Right atrium auricular region (tissue), 2 donors: ENCODE results near the gene CCDC167. TPM values are rescaled to one million over a fixed set of nuclear protein-coding genes. Genes with fewer than 3 reads are reported as not detected.

Experiments
- DNase-seq: peaks from one replicate; pipeline ENCODE4 v3.0.0-alpha.2; 2019; ENCODE audit warnings: low spot score
- H3K27ac ChIP-seq, 2 donors: fragments of 200-600 bp; sonication (generic); 1 replicate in 1 of 2; 2 replicates in 1 of 2; pipeline ENCODE4 v1.5.1; 2016 to 2019
- H3K27me3 ChIP-seq, 2 donors: fragments of 200-600 bp; sonication (generic); one replicate each; pipeline versions ENCODE4 v1.5.1 to v1.6.0; 2017 to 2019
- H3K36me3 ChIP-seq: fragments of 200-600 bp; sonication (generic); one replicate; pipeline ENCODE4 v1.5.1; 2016
- H3K4me1 ChIP-seq, 2 donors: fragments of 200-600 bp; sonication (generic); one replicate each; pipeline versions ENCODE4 v1.5.1 to v1.6.0; 2017 to 2019
- H3K4me3 ChIP-seq, 2 donors: fragments of 200-600 bp; sonication (generic); 1 replicate in 1 of 2; 2 replicates in 1 of 2; pipeline ENCODE4 v1.5.1; 2017 to 2019; ENCODE audit warnings: mild to moderate bottlenecking in 1 of 2, moderate library complexity in 1 of 2
- H3K9me3 ChIP-seq, 2 donors: fragments of 200-600 bp; sonication (generic); one replicate each; pipeline ENCODE4 v1.5.1; 2019
- total RNA-seq, 2 donors: library from RNA; depleted of rRNA; stranded (reverse); fragments of >200 nt; gene quantifications; one replicate each; pipeline ENCODE4 v1.1.0, GENCODE V29; 2016
- TF ChIP-seq, protein P1 (sequence below), 2 donors: fragments of 200-600 bp; sonication (generic); IDR thresholded peaks; one replicate each; pipeline ENCODE4 v1.5.1; 2019; ENCODE audit warnings: antibody characterized with exemption in 2 of 2

CCDC167 gene
- total RNA-seq, 2 donors from 2014 or later, result 26.1 to 39.6 TPM

DNA sequence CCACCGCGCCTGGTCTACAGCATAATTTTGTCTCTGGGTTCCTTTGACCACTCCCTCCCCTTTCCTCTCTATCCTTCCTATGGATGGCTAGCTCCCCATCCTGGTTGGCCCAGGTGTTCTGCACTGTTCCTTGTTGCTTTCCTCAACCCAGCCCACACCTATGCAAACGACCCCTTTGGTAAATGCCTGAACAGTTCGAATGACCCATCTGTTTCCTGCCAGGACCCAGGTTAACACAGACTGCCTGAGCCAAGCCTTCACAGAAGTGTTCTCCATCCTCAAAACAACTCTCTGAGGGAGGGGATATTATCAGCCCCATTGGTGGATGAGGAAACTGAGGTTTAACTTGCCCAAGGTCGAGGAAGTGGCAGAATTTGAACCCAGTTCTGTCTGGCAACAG, 44.8 kb upstream of the CCDC167 start:
- Histone ChIP-seq H3K4me3 (no peak overlapping the region), H3K36me3 (no peaks in the 10 kb centered on the region), H3K9me3 (no peaks in the 10 kb centered on the region), H3K27ac (no peak overlapping the region), H3K4me1 (peaks cover 0 to 4% of the 10 kb centered on the region in 2 donors), H3K27me3 (no peaks in the 10 kb centered on the region)
- TF ChIP-seq, protein P1, sequence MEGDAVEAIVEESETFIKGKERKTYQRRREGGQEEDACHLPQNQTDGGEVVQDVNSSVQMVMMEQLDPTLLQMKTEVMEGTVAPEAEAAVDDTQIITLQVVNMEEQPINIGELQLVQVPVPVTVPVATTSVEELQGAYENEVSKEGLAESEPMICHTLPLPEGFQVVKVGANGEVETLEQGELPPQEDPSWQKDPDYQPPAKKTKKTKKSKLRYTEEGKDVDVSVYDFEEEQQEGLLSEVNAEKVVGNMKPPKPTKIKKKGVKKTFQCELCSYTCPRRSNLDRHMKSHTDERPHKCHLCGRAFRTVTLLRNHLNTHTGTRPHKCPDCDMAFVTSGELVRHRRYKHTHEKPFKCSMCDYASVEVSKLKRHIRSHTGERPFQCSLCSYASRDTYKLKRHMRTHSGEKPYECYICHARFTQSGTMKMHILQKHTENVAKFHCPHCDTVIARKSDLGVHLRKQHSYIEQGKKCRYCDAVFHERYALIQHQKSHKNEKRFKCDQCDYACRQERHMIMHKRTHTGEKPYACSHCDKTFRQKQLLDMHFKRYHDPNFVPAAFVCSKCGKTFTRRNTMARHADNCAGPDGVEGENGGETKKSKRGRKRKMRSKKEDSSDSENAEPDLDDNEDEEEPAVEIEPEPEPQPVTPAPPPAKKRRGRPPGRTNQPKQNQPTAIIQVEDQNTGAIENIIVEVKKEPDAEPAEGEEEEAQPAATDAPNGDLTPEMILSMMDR (IDR thresholded peaks at IDR 0.05), result no peak
- no peak for DNase-seq

DNA sequence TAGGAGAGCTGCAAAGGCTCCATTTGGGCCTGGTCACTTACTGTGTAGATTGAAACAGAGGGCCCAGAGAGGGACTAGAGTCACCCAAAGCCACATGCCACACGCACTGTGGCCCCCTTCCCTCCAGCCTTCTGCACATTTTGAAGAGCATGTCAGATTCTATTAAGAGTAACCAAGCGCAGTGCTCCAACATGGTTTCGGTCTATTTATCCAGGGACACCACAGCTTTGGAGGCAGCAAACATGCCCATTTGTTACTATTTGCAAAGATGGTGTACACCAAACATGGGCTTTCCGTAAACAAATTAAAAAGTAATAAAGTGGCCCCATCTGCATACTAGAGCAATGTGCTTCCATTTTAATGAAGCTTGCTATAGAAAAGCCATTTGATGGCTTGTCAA, 43.7 kb upstream of the CCDC167 start:
- TF ChIP-seq, protein P1 (IDR thresholded peaks at IDR 0.05), result no peak
- no peaks in the 10 kb centered on the region for H3K36me3 ChIP-seq
- no peak overlapping the region for H3K4me3 ChIP-seq
- no peak for DNase-seq
- H3K27ac ChIP-seq, result no peak overlapping the region
- peaks cover 0 to 4% of the 10 kb centered on the region in 2 donors for H3K4me1 ChIP-seq
- no peaks in the 10 kb centered on the region for H3K27me3 ChIP-seq
- H3K9me3 ChIP-seq, result no peaks in the 10 kb centered on the region

DNA sequence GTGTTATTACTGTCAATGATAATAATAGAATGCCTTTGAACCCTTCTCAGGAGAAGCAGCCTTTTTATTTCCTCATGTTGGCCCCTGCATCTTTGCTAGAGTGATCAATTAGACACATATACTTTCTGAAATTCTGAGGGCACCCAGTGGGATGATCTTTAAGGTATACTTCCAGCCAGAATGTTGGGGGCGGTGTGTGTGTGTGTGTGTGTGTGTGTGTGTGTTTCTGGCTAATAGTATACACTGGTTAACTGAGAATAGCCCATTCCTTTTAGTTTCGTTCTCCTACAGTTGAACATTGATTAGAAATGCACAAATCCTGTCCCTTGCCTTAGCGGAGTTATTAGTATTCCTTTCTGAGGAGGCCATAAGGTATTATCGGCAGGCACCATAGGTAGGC, 41.7 kb upstream of the CCDC167 start:
- peaks cover 0 to 5% of the 10 kb centered on the region in 2 donors for H3K4me1 ChIP-seq
- H3K27ac ChIP-seq, result no peak overlapping the region
- no peak overlapping the region for H3K4me3 ChIP-seq
- no peaks in the 10 kb centered on the region for H3K36me3 ChIP-seq
- no peak for DNase-seq
- no peaks in the 10 kb centered on the region for H3K27me3 ChIP-seq
- no peaks in the 10 kb centered on the region for H3K9me3 ChIP-seq
- TF ChIP-seq, protein P1 (IDR thresholded peaks at IDR 0.05), result no peak

DNA sequence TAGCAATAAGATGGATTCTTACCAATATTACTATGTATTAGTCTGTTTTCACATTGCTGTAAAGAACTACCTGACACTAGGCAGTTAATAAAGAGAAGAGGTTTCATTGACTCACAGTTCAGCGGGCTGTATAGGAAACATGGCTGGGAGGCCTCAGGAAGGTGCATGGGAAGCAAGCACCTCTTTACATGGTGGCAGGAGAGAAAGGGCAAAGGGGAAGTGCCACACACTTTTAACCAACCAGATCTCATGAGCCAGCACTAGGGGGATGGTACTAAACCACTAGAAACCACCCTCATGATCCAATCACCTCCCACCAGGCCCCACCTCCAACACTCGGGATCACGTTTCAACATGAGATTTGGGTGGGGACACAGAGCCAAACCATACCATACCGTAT, 40.7 kb upstream of the CCDC167 start:
- H3K9me3 ChIP-seq, result no peaks in the 10 kb centered on the region
- H3K4me1 ChIP-seq, result peaks cover 0 to 15% of the 10 kb centered on the region in 2 donors
- no peak overlapping the region for H3K27ac ChIP-seq
- H3K27me3 ChIP-seq, result peaks cover 0 to 7% of the 10 kb centered on the region in 2 donors
- no peaks in the 10 kb centered on the region for H3K36me3 ChIP-seq
- no peak overlapping the region for H3K4me3 ChIP-seq
- TF ChIP-seq, protein P1 (IDR thresholded peaks at IDR 0.05), result no peak
- DNase-seq, result no peak

DNA sequence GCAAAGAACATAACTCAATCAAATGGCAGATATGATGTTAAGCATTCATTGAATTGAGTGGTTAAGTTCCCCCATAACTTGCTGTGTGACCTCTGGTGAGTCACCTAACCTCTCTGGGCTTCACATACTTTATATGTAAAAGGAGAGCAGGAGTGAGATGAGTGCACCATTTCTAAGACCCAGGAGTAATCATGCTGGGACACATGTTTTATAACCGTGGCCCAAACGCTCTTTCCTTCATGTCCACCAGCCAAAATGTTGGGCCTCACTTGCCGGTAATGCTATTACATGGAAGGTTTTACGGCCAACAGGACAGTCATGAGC, 40.3 kb upstream of the CCDC167 start:
- Histone ChIP-seq H3K9me3 (no peaks in the 10 kb centered on the region), H3K27ac (no peak overlapping the region), H3K4me3 (no peak overlapping the region), H3K27me3 (peaks cover 0 to 8% of the 10 kb centered on the region in 2 donors), H3K36me3 (no peaks in the 10 kb centered on the region), H3K4me1 (peaks cover 0 to 18% of the 10 kb centered on the region in 2 donors)
- no peak for DNase-seq
- TF ChIP-seq, protein P1 (IDR thresholded peaks at IDR 0.05), result no peak
